Astrocyte of the cerebellum (primary cell): ENCODE data around the gene NEMP2.

ENCODE experiments used
- DNase-seq: peaks from one replicate; pipeline ENCODE4 v3.0.0-alpha.2; 2011; ENCODE audit warnings: low read depth
- H3K4me3 ChIP-seq: 2 replicates; pipeline ENCODE4 v1.5.1; 2011; ENCODE audit warnings: mild to moderate bottlenecking, low read depth, low read length, moderate library complexity
- in situ Hi-C: cut with HindIII; loops from 2 replicates; pipeline ENCODE4 v1.10.0; 2017; ENCODE audit warnings: low sequenced_read_pairs
- TF ChIP-seq, protein P1 (sequence below): IDR thresholded peaks from 2 replicates; pipeline ENCODE4 v1.5.1; 2012; ENCODE audit warnings: low read length, low read depth, moderate library complexity, mild to moderate bottlenecking; ENCODE audit errors: missing control alignments

NEMP2 gene

GRCh38 chr2:190546734-190547133 lies 12.2 kb upstream of the NEMP2 start:
- in situ Hi-C loops = no loop called here
- H3K4me3 ChIP-seq = no peak overlapping the region
- TF ChIP-seq, protein P1, sequence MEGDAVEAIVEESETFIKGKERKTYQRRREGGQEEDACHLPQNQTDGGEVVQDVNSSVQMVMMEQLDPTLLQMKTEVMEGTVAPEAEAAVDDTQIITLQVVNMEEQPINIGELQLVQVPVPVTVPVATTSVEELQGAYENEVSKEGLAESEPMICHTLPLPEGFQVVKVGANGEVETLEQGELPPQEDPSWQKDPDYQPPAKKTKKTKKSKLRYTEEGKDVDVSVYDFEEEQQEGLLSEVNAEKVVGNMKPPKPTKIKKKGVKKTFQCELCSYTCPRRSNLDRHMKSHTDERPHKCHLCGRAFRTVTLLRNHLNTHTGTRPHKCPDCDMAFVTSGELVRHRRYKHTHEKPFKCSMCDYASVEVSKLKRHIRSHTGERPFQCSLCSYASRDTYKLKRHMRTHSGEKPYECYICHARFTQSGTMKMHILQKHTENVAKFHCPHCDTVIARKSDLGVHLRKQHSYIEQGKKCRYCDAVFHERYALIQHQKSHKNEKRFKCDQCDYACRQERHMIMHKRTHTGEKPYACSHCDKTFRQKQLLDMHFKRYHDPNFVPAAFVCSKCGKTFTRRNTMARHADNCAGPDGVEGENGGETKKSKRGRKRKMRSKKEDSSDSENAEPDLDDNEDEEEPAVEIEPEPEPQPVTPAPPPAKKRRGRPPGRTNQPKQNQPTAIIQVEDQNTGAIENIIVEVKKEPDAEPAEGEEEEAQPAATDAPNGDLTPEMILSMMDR = no peak
- DNase-seq = no peak

DNA sequence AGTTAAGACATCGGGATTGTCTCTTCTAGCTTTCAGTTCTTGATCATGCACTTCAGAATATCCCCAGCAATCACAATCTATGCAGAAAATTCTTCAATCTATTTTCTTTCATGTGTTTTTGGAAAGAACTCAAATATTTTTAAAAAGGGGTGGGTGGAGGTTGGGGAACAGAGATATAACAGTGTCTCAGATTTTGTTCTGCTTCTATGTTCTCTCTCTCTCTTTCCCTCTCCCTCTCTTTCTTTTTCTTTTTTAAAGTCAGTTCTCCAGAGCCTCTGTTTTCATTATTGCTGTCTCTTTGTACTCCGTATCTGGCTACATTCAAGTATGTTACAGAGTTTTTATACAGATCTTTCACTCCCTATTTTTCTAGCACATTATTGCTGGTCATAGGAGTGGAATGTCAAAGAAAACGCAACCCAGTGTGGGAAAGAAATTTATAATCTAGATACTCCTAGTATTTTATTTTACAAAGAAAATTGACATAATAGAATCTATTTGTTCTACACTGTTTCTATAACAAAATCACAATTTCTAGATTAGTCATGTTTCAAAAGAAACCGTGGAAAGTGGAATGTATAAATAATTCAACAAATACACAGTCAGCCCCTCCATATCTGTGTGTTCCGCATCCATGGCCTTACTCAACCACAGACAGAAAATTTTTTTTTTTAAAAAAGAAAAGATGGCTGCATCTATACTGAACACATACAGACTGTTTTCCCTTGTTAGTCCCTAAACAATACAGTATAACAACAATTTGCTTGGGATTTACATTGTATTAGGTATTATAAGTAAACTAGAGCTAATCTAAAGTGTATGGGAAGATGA lies 11.2 kb upstream of the NEMP2 start:
- DNase-seq = no peak
- H3K4me3 ChIP-seq = no peak overlapping the region
- in situ Hi-C loops = no loop called here
- TF ChIP-seq, protein P1 = no peak

- in situ Hi-C loops = no loop called here
- H3K4me3 ChIP-seq = no peak overlapping the region
- DNase-seq = no peak
- TF ChIP-seq, protein P1 = no peak
These were observed 10.6 kb upstream of the NEMP2 start for GRCh38 chr2:190545093-190545492.

- DNase-seq = no peak
- no peak overlapping the region for H3K4me3 ChIP-seq
- TF ChIP-seq, protein P1 = no peak
- in situ Hi-C loops = no loop called here
These were observed 5.5 kb upstream of the NEMP2 start for GRCh38 chr2:190540048-190540447.

GRCh38 chr2:190538201-190538600 lies 3.7 kb upstream of the NEMP2 start:
- H3K4me3 ChIP-seq = no peak overlapping the region
- TF ChIP-seq, protein P1 = no peak
- no peak for DNase-seq
- in situ Hi-C loops = no loop called here

DNA sequence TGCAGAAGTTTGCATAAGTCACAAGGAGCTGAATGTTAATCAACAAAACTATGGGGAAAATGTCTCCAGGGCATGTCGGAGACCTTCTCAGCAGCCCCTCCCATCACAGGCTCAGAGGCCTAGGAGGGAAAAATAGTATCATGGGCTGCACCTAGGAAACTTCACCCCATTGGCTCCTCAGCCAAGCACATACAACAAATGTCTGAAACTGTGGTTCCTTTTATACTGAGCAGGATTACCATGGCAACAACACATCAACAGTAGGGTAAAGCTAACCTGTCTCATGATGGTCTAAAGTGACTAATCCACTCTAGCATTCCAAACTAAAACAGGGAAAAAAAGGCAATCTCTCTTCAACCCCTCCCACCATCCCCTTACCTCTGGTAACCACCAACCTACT lies 3.2 kb upstream of the NEMP2 start:
- DNase-seq = no peak
- in situ Hi-C loops = no loop called here
- no peak overlapping the region for H3K4me3 ChIP-seq
- TF ChIP-seq, protein P1 = no peak
